MG63 (cell line): ENCODE data around the gene ADGRV1. TPM values are rescaled to one million over a fixed set of nuclear protein-coding genes. Genes with fewer than 3 reads are reported as not detected.
"Not testable (repeated sequence)": the region's sequence is repeated elsewhere in the genome, so short reads cannot be mapped to it uniquely, and the experiment has no call there.

Source experiments
- DNase-seq: peaks from one replicate; pipeline ENCODE4 v3.0.0-alpha.2; 2020
- H3K27me3 ChIP-seq: fragments of 250-450 bp; sonication (Bioruptor Pico); 2 replicates; pipeline ENCODE4 v1.5.1; 2020; ENCODE audit warnings: mild to moderate bottlenecking, moderate library complexity
- H3K36me3 ChIP-seq: fragments of 250-450 bp; sonication (Bioruptor Pico); 2 replicates; pipeline ENCODE4 v1.5.1; 2020; ENCODE audit warnings: mild to moderate bottlenecking, moderate library complexity
- H3K4me3 ChIP-seq: fragments of 250-450 bp; sonication (Bioruptor Pico); 2 replicates; pipeline ENCODE4 v1.5.1; 2020; ENCODE audit warnings: mild to moderate bottlenecking, moderate library complexity
- H3K9me3 ChIP-seq: fragments of 250-450 bp; sonication (Bioruptor Pico); 2 replicates; pipeline ENCODE4 v1.5.1; 2020; ENCODE audit warnings: mild to moderate bottlenecking, moderate library complexity
- total RNA-seq: library from RNA; depleted of rRNA; stranded (reverse); fragments of >200 nt; shearing (Covaris generic); gene quantifications from 2 replicates; pipeline ENCODE4 v1.2.3, GENCODE V29; 2014; ENCODE audit warnings: low replicate concordance

The ADGRV1 gene
- total RNA-seq, 1 experiment from 2014 or later, result 0.13 TPM

DNA sequence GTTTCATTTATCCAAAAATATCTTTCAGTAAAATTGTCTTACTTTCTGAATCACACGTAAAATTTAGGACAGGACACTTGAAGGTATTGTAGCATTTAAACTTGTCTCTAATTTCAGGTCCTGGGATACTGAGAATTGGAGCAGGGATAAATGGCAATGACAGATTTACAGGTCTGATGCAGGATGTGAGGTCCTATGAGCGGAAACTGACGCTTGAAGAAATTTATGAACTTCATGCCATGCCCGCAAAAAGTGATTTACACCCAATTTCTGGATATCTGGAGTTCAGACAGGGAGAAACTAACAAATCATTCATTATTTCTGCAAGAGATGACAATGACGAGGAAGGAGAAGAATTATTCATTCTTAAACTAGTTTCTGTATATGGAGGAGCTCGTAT lies 99.2 kb downstream of the ADGRV1 start:
- DNase-seq, result no peak
- Histone ChIP-seq H3K9me3 (no peaks in the 10 kb centered on the region), H3K27me3 (peaks cover 4% of the 10 kb centered on the region), H3K4me3 (no peak overlapping the region), H3K36me3 (no peaks in the 10 kb centered on the region)

DNA sequence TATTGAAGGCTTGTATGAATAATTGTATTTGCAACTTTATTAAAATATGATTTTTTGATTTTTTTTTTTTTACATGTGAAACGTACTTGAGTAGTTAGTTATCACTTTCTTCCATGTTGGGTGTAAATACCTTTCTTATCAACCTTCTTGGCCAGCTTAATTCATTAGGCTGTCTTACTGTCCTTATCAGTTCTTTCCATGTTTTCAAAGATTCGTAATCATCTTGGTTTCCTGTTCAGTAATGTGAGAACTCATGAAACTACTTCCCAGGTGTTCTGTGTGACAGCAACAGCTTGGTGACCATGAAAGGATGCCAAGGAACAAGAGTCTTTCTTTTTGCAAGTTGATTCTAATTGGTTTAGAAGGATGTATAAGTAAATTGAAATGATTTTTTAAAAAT lies 100.0 kb downstream of the ADGRV1 start:
- Histone ChIP-seq H3K9me3 (no peaks in the 10 kb centered on the region), H3K36me3 (no peaks in the 10 kb centered on the region), H3K4me3 (no peak overlapping the region), H3K27me3 (peaks cover 4% of the 10 kb centered on the region)
- DNase-seq, result no peak

DNA sequence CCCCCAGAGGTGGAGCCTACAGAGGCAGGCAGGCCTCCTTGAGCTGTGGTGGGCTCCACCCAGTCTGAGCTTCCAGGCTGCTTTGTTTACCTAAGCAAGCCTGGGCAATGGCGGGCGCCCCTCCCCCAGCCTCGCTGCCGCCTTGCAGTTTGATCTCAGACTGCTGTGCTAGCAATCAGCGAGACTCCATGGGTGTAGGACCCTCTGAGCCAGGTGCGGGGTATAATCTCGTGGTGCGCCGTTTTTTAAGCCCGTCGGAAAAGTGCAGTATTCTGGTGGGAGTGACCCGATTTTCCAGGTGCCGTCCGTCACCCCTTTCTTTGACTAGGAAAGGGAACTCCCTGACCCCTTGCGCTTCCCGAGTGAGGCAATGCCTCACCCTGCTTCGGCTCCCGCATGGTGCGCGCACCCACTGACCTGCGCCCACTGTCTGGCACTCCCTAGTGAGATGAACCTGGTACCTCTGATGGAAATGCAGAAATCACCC lies 109.5 kb downstream of the ADGRV1 start:
- H3K36me3 ChIP-seq, H3K9me3 ChIP-seq, DNase-seq, H3K4me3 ChIP-seq, H3K27me3 ChIP-seq: not testable (repeated sequence)

DNA sequence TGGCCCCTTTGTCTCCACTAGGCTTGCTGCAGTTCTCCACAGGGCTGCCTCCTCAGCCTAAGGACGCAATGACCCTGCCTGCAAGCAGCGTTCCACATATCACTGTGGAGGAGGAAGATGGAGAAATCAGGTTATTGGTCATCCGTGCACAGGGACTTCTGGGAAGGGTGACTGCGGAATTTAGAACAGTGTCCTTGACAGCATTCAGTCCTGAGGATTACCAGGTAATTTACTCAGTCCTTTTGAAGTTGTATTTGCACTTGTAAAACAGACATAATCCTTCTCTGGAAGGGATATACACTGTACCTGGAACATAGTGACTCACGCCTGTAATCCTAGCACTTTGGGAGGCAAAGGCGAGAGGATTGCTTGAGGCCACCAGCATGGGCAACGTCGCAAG lies 116.6 kb downstream of the ADGRV1 start:
- H3K36me3 ChIP-seq, result no peaks in the 10 kb centered on the region
- H3K9me3 ChIP-seq, result no peaks in the 10 kb centered on the region
- H3K27me3 ChIP-seq, result no peaks in the 10 kb centered on the region
- no peak overlapping the region for H3K4me3 ChIP-seq
- no peak for DNase-seq

DNA sequence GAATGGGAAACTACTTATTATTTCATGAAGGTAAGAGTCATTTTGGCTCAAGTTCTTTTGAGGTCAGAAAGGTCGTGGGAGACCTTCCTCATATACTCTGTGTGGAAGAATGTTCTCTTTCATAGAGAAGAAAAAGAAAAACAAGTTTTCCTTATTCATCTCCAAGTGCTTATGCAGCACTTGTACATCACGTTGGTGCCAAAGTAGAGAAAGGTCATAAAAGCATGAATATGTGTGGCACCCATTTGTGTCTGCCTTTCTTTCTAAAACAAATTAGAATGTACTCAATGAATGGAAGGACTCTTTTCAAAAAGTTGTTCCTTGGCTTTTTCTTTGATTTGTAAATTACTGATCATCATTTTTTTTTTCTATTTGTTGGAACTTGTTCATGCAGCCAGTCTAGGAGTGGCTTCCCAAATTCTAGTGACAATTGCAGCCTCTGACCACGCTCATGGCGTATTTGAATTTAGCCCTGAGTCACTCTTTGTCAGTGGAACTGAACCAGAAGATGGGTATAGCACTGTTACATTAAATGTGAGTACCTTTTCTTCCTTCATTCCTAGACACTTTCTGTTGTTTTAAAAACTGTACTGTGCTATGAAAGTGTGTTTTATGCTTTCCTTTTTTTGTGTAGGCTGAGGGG lies 122.4 kb downstream of the ADGRV1 start:
- H3K4me3 ChIP-seq, result no peak overlapping the region
- DNase-seq, result no peak
- no peaks in the 10 kb centered on the region for H3K36me3 ChIP-seq
- H3K27me3 ChIP-seq, result no peaks in the 10 kb centered on the region
- no peaks in the 10 kb centered on the region for H3K9me3 ChIP-seq

DNA sequence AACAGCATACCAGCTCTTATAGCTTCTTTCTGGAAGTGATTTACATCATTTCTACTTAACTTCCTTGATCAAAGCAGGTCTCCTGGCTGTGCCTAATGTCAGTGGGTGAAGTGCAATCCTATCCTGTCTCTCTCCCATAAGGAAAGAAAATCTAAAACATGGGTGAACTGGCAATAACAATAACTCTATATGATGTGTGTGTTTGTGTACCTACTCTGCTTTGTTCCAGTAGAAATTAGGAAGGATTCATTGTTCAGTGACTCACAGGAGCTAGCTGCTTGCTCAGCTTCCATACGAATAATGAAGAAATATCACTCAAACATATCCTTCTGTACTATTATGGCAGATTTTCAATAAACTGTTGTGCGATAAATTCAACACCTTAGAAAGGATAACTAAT lies 123.7 kb downstream of the ADGRV1 start:
- Histone ChIP-seq H3K27me3 (no peaks in the 10 kb centered on the region), H3K36me3 (no peaks in the 10 kb centered on the region), H3K4me3 (no peak overlapping the region), H3K9me3 (no peaks in the 10 kb centered on the region)
- no peak for DNase-seq

DNA sequence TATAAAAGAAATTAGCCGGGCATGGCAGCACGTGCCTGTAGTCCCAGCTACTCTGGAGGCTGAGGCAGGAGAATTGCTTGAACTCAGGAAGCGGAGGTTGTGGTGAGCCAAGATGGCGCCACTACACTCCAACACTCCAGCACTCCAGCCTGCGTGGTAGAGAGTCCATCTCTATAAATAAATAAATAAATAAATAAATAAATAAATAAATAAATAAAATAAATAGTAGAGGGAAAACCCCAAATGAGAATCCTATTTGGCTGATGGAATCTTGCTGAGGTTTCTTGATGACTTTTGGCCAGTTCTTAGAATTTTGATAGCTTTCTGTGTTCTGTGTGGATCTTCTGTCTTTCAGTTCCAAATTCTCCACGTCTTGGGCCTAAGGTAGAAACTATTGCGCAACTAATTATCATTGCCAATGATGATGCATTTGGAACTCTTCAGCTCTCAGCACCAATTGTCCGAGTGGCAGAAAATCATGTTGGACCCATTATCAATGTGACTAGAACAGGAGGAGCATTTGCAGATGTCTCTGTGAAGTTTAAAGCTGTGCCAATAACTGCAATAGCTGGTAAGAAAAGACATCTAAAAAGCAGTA lies 126.9 kb downstream of the ADGRV1 start:
- no peak for DNase-seq
- Histone ChIP-seq H3K36me3 (no peaks in the 10 kb centered on the region), H3K27me3 (no peaks in the 10 kb centered on the region; the same call in 1 of the 2 replicates)

DNA sequence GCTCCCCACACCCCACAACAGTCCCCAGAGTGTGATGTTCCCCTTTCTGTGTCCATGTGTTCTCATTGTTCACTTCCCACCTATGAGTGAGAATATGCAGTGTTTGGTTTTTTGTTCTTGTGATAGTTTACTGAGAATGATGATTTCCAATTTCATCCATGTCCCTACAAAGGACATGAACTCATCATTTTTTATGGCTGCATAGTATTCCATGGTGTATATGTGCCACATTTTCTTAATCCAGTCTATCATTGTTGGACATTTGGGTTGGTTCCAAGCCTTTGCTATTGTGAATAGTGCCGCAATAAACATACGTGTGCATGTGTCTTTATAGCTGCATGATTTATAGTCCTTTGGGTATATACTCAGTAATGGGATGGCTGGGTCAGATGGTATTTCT lies 127.8 kb downstream of the ADGRV1 start:
- H3K9me3 ChIP-seq, H3K27me3 ChIP-seq: not testable (repeated sequence)

More for the DNA sequence above, 126.9 kb downstream of the ADGRV1 start:
- Histone ChIP-seq H3K9me3 (no peaks in the 10 kb centered on the region), H3K4me3 (no peak overlapping the region)

DNA sequence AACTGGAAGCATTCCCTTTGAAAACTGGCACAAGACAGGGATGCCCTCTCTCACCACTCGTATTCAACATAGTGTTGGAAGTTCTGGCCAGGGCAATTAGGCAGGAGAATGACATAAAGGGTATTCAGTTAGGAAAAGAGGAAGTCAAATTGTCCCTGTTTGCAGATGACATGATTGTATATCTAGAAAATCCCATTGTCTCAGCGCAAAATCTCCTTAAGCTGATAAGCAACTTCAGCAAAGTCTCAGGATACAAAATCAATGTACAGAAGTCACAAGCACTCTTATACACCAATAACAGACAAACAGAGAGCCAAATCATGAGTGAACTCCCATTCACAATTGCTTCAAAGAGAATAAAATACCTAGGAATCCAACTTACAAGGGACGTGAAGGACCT lies 128.9 kb downstream of the ADGRV1 start:
- not testable (repeated sequence) for H3K9me3 ChIP-seq, H3K27me3 ChIP-seq, H3K36me3 ChIP-seq, DNase-seq, H3K4me3 ChIP-seq

More for the DNA sequence above, 127.8 kb downstream of the ADGRV1 start:
- H3K36me3 ChIP-seq, DNase-seq, H3K4me3 ChIP-seq: not testable (repeated sequence)

DNA sequence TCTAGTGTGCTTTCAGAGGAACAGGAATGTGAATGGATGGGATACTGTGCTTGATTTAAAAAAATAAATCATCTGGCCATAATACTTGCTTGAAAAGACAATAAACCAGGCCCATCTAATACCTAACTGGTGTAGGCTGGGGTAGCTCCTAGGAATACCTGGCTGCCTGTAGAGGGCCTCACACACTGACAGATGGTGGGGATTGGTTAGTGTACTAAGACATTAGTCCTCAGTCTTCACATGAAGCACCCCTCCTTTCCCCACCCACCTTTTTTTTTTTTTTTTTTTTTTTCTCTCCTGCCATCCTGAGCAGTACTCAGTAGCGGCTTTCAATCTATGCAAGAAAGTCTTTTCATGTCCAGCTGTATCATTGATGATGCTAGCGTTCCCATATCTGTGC lies 130.5 kb downstream of the ADGRV1 start:
- Histone ChIP-seq H3K9me3 (no peaks in the 10 kb centered on the region), H3K27me3 (peaks cover 7% of the 10 kb centered on the region; the same call in 1 of the 2 replicates)
- DNase-seq, result no peak

DNA sequence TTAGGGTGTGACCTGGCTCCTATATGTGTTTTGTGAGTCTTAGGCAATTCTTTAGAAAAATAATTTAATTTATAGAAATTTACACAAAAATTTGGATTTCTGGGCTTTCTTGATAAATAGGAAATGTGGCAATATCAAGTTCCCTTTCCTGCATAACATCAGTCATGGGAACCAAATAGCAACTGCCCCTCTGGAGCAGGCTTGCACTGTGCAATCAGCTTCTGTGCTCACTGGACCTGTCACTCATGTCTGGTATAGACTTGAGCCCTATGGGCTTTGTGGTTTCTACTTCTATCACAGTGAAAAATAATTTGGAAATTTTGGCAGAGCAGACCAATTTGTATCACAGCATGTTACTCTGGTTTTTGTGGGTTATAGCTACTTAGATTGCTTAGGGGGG lies 131.7 kb downstream of the ADGRV1 start:
- Histone ChIP-seq H3K36me3 (no peaks in the 10 kb centered on the region), H3K27me3 (peaks cover 7% of the 10 kb centered on the region; the same call in 1 of the 2 replicates), H3K4me3 (no peak overlapping the region), H3K9me3 (no peaks in the 10 kb centered on the region)
- no peak for DNase-seq

More for the DNA sequence above, 130.5 kb downstream of the ADGRV1 start:
- no peaks in the 10 kb centered on the region for H3K36me3 ChIP-seq
- no peak overlapping the region for H3K4me3 ChIP-seq

DNA sequence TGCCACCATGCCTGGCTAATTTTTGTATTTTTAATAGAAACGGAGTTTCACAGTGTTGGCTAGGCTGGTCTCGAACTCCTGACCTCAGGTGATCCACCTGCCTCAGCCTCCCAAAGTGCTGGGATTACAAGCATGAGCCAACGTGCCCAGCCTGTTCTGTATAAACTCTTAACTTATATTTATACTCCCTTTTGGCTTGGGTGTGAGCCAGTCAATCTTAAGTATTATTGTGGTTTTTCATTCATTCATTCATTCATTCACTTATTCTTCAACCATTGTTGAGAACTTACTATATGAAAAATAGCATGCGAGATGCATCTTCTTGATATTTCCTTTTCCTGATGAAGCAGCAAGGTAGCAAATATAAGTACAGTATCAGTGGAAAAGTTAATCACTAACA lies 132.9 kb downstream of the ADGRV1 start:
- H3K9me3 ChIP-seq, result no peaks in the 10 kb centered on the region
- H3K36me3 ChIP-seq, result no peaks in the 10 kb centered on the region
- no peak overlapping the region for H3K4me3 ChIP-seq
- DNase-seq, result no peak
- peaks cover 10% of the 10 kb centered on the region for H3K27me3 ChIP-seq

DNA sequence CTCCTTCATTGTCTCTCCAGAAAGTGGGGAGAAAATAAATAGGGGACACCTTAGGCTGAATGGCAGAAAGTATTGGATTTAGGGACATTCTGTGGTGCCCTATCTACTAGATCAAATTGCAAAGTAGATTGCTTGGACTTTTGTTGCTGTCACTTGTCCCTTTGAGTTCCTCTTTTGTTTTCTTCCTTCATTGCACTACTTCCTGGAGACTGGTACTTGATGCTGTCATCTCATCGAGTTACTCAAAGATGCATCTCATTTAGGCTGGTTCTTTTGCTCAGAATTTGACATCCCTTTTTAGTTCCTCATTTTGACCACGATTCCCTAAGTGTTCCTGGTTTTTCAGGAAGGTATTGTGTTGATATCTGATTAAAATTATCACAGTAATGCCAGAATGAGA lies 137.6 kb downstream of the ADGRV1 start:
- Histone ChIP-seq H3K4me3 (no peak overlapping the region), H3K36me3 (no peaks in the 10 kb centered on the region), H3K27me3 (peaks cover 18% of the 10 kb centered on the region), H3K9me3 (no peaks in the 10 kb centered on the region)
- DNase-seq, result no peak

DNA sequence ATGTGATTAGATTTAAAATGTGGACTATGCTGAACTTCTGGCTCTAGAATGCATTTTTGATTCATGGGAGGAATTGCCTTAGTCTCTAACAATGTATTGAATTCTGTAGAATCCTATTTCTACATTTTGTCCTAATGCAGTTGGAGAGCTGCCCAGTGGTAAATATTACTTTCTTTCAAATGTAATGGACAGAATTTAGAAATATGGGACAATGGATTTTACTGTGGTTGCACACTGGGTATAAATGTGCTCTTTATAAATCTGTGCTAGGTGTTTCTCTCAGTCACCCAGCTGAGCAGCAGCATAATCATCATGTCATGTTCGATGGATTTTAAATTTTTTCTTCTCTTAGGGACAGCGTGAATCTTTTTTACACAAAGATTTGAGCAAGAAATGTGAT lies 141.7 kb downstream of the ADGRV1 start:
- peaks cover 18% of the 10 kb centered on the region for H3K27me3 ChIP-seq
- no peaks in the 10 kb centered on the region for H3K36me3 ChIP-seq
- DNase-seq, result no peak
- no peaks in the 10 kb centered on the region for H3K9me3 ChIP-seq
- H3K4me3 ChIP-seq, result no peak overlapping the region

DNA sequence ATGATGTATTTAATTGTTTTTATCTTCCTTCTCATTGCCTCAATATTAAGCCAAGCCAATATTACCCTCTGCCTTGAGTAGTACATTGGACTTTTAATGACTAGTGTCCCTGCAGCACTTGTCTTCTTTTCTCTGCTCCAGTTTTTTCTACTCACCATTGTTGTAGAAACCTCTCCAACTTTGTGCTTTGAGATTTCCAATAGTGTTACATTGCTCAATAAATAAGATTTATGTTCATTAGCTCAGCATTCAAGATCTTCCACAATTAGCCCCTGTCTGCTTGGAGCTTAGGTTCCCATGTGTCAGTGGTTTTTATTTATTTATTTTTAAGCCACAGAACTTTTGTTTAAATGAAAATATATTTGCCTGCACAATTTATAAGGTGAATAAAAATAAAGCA lies 145.3 kb downstream of the ADGRV1 start:
- H3K27me3 ChIP-seq, result peaks cover 6% of the 10 kb centered on the region

DNA sequence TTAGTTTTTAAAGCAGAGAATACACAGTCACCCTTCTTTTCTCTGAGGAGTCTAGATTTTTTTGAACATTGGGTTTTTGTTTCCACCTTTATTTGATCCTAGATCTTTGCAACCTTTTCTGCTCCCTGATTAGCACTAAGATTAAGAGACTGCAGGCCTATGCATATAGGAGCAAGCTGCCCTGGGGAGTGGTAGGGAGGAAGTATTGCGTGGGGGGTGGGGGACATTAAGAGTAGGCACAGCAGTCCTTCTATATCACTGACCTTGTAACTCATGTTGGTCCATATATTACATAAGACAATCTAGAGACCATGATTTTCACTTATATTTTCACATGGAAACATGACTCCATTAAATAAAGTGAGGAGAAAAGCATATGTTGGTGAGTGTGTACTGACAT lies 149.1 kb downstream of the ADGRV1 start:
- Histone ChIP-seq H3K9me3 (no peaks in the 10 kb centered on the region), H3K4me3 (no peak overlapping the region), H3K36me3 (no peaks in the 10 kb centered on the region), H3K27me3 (peaks cover 7% of the 10 kb centered on the region)
- no peak for DNase-seq

More for the DNA sequence above, 145.3 kb downstream of the ADGRV1 start:
- no peak overlapping the region for H3K4me3 ChIP-seq
- H3K36me3 ChIP-seq, result no peaks in the 10 kb centered on the region
- no peaks in the 10 kb centered on the region for H3K9me3 ChIP-seq
- no peak for DNase-seq

DNA sequence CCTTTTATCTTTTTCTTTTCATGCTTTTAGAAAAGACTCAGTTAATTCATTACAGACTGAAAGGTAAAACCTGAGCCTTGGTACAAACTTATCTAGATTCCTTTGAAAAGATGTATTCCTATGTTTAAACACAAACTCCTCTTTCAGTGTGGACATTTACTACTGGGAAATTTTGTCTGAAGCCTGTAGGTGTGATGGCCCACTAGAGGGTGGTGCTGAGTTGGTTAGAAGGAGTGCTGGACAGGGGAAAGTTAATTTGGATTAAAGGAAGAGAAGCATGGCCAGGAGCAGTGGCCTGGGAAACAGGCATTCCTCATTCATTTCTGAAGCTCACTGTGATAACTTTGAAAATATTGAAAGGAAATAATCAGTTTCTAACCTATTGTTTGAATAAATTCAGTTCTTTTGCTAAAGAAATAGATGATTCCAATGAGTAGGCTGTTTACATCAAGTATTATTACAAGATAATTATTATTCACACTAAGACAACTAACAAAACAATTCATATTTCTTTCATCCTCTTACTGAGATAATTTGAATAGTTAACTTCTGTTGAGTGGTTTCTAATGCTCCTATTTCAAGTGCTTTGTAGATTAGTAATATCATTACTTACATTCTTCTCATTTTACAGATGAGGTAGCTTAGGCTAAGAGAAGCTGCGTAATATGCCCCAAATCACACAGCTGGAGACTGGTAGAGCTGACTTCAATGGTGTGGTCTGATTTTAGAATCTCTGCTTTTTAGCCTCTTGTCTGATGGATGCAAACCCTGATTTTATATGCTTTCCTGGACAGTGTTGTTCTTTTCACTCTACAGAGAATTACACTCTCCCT lies 150.9 kb downstream of the ADGRV1 start:
- DNase-seq, result peak; percentile 38
- H3K9me3 ChIP-seq, result no peaks in the 10 kb centered on the region
- no peaks in the 10 kb centered on the region for H3K36me3 ChIP-seq
- no peak overlapping the region for H3K4me3 ChIP-seq
- peaks cover 12% of the 10 kb centered on the region for H3K27me3 ChIP-seq
